ENCODE results near the gene HINT3. TPM values are rescaled to one million over a fixed set of nuclear protein-coding genes. Genes with fewer than 3 reads are reported as not detected.

Gene HINT3
- total and polyA plus RNA-seq, 2 of the 13 experiments (the other 11 are each of a cell fraction or from before 2014, with no cell fraction given): 3.1 to 22.8 TPM

DNA sequence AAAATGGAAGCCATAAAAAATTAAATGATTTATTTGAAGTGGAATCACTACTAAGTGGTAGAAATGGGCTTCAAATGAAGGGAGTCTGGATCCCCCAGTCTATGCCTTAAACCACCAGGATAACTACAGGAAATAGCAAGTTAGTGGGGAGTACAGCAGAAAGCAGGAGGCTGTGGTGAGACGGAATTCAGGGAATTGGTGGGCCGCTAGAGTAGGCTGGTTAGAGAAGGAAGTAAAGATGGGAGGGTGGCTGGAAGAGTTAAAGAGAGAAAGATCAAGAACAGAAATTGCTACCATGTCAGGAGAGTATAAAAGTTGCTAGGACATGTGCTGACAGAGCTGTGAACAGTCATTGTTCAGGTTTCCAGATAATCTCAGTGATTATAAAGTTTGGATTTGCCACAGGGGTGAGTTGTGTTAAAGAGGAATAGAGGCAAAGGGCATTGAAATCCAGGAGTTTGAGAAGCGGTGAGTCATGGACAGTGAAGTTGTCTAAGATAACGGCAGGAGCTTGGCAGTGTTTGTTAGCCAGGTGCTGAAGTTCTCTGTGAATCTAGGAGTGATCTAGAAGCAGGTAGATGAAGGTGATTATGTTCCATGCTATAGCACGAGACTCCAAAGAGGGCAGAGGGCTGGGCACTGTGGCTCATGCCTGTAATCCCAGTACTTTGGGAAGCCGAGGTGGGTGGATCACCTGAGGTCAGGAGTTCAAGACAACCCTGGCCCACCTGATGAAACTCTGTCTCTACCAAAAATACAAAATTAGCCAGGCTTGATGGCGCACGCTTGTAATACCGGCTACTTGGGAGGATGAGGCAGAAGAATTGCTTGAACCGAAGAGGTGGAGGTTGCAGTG, 13.7 kb upstream of the HINT3 start (continued):
- TF ChIP-seq, protein P1, sequence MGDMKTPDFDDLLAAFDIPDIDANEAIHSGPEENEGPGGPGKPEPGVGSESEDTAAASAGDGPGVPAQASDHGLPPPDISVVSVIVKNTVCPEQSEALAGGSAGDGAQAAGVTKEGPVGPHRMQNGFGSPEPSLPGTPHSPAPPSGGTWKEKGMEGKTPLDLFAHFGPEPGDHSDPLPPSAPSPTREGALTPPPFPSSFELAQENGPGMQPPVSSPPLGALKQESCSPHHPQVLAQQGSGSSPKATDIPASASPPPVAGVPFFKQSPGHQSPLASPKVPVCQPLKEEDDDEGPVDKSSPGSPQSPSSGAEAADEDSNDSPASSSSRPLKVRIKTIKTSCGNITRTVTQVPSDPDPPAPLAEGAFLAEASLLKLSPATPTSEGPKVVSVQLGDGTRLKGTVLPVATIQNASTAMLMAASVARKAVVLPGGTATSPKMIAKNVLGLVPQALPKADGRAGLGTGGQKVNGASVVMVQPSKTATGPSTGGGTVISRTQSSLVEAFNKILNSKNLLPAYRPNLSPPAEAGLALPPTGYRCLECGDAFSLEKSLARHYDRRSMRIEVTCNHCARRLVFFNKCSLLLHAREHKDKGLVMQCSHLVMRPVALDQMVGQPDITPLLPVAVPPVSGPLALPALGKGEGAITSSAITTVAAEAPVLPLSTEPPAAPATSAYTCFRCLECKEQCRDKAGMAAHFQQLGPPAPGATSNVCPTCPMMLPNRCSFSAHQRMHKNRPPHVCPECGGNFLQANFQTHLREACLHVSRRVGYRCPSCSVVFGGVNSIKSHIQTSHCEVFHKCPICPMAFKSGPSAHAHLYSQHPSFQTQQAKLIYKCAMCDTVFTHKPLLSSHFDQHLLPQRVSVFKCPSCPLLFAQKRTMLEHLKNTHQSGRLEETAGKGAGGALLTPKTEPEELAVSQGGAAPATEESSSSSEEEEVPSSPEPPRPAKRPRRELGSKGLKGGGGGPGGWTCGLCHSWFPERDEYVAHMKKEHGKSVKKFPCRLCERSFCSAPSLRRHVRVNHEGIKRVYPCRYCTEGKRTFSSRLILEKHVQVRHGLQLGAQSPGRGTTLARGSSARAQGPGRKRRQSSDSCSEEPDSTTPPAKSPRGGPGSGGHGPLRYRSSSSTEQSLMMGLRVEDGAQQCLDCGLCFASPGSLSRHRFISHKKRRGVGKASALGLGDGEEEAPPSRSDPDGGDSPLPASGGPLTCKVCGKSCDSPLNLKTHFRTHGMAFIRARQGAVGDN (CRISPR knock-in tag; IDR thresholded peaks at IDR 0.05): peak; percentile 30; the same call in 1 of the 2 replicates
- TF ChIP-seq, protein P2, sequence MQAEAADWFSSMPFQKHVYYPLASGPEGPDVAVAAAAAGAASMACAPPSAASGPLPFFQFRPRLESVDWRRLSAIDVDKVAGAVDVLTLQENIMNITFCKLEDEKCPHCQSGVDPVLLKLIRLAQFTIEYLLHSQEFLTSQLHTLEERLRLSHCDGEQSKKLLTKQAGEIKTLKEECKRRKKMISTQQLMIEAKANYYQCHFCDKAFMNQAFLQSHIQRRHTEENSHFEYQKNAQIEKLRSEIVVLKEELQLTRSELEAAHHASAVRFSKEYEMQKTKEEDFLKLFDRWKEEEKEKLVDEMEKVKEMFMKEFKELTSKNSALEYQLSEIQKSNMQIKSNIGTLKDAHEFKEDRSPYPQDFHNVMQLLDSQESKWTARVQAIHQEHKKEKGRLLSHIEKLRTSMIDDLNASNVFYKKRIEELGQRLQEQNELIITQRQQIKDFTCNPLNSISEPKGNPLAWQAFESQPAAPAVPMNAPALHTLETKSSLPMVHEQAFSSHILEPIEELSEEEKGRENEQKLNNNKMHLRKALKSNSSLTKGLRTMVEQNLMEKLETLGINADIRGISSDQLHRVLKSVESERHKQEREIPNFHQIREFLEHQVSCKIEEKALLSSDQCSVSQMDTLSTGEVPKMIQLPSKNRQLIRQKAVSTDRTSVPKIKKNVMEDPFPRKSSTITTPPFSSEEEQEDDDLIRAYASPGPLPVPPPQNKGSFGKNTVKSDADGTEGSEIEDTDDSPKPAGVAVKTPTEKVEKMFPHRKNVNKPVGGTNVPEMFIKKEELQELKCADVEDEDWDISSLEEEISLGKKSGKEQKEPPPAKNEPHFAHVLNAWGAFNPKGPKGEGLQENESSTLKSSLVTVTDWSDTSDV (CRISPR knock-in tag; IDR thresholded peaks at IDR 0.05): no peak
- TF ChIP-seq ZNF879 (CRISPR knock-in tag; IDR thresholded peaks at IDR 0.05) (no peak), ZNF501 (CRISPR knock-in tag; IDR thresholded peaks at IDR 0.05) (peak; percentile 62; the same call in 1 of the 2 replicates), ZNF607 (CRISPR knock-in tag; IDR thresholded peaks at IDR 0.05; ENCODE audit: borderline replicate concordance) (0 out of 2 replicates have a peak, but pooled peaks have one; percentile 46), ZNF337 (CRISPR knock-in tag; IDR thresholded peaks at IDR 0.05; ENCODE audit: borderline replicate concordance, low read depth) (peak; percentile 81; the same call in 1 of the 2 replicates), ZNF317 (CRISPR knock-in tag; IDR thresholded peaks at IDR 0.05) (peak; percentile 29; the same call in 1 of the 2 replicates), NFIC (IDR thresholded peaks at IDR 0.05; ENCODE audit: low read length) (0 out of 2 replicates have a peak, but pooled peaks have one; percentile 19), ZNF652 (CRISPR knock-in tag; IDR thresholded peaks at IDR 0.05; ENCODE audit: borderline replicate concordance, low read depth) (0 out of 2 replicates have a peak, but pooled peaks have one; percentile 17), CBX5 (CRISPR knock-in tag; IDR thresholded peaks at IDR 0.05; ENCODE audit: borderline replicate concordance) (no peak), CAMTA2 (CRISPR knock-in tag; IDR thresholded peaks at IDR 0.05; ENCODE audit: borderline replicate concordance) (0 out of 2 replicates have a peak, but pooled peaks have one; percentile 45), ATF7-NPFF (CRISPR knock-in tag; IDR thresholded peaks at IDR 0.05; ENCODE audit: low read depth) (no peak)
- TF ChIP-seq, protein P3, sequence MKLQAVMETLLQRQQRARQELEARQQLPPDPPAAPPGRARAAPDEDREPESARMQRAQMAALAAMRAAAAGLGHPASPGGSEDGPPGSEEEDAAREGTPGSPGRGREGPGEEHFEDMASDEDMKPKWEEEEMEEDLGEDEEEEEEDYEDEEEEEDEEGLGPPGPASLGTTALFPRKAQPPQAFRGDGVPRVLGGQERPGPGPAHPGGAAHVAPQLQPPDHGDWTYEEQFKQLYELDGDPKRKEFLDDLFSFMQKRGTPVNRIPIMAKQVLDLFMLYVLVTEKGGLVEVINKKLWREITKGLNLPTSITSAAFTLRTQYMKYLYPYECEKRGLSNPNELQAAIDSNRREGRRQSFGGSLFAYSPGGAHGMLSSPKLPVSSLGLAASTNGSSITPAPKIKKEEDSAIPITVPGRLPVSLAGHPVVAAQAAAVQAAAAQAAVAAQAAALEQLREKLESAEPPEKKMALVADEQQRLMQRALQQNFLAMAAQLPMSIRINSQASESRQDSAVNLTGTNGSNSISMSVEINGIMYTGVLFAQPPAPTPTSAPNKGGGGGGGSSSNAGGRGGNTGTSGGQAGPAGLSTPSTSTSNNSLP (IDR thresholded peaks at IDR 0.05; ENCODE audit: low read depth, low read length): peak; percentile 27; the same call in 1 of the 2 replicates
- TF ChIP-seq, protein P4, sequence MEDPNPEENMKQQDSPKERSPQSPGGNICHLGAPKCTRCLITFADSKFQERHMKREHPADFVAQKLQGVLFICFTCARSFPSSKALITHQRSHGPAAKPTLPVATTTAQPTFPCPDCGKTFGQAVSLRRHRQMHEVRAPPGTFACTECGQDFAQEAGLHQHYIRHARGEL (CRISPR knock-in tag; IDR thresholded peaks at IDR 0.05): no peak
- TF ChIP-seq, protein P5, sequence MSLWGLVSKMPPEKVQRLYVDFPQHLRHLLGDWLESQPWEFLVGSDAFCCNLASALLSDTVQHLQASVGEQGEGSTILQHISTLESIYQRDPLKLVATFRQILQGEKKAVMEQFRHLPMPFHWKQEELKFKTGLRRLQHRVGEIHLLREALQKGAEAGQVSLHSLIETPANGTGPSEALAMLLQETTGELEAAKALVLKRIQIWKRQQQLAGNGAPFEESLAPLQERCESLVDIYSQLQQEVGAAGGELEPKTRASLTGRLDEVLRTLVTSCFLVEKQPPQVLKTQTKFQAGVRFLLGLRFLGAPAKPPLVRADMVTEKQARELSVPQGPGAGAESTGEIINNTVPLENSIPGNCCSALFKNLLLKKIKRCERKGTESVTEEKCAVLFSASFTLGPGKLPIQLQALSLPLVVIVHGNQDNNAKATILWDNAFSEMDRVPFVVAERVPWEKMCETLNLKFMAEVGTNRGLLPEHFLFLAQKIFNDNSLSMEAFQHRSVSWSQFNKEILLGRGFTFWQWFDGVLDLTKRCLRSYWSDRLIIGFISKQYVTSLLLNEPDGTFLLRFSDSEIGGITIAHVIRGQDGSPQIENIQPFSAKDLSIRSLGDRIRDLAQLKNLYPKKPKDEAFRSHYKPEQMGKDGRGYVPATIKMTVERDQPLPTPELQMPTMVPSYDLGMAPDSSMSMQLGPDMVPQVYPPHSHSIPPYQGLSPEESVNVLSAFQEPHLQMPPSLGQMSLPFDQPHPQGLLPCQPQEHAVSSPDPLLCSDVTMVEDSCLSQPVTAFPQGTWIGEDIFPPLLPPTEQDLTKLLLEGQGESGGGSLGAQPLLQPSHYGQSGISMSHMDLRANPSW (CRISPR knock-in tag; IDR thresholded peaks at IDR 0.05; ENCODE audit: borderline replicate concordance): 0 out of 2 replicates have a peak, but pooled peaks have one; percentile 71
